Ectodermal cell (in vitro differentiated cells): ENCODE data around the gene HLA-DPB1.
A peak's percentile ranks its signal among the peaks of the same experiment; 100 is the strongest.

Source experiments
- H3K27ac ChIP-seq: 2 replicates; pipeline ENCODE4 v1.7.0; 2013; ENCODE audit warnings: mild to moderate bottlenecking, low read depth, low read length; ENCODE audit not compliant: insufficient read depth, poor library complexity, severe bottlenecking
- H3K27me3 ChIP-seq: 2 replicates; pipeline ENCODE4 v1.7.0; 2013; ENCODE audit warnings: mild to moderate bottlenecking, low read length; ENCODE audit not compliant: insufficient read depth, control insufficient read depth, poor library complexity, severe bottlenecking
- H3K36me3 ChIP-seq: one replicate; pipeline ENCODE4 v1.7.0; 2013; ENCODE audit warnings: low read length; ENCODE audit not compliant: control insufficient read depth, insufficient read depth
- H3K4me1 ChIP-seq: one replicate; pipeline ENCODE4 v1.7.0; 2013; ENCODE audit warnings: low read length; ENCODE audit not compliant: control insufficient read depth, insufficient read depth
- H3K4me3 ChIP-seq: 2 replicates; pipeline ENCODE4 v1.7.0; 2013; ENCODE audit warnings: low read depth, low read length, control low read depth; ENCODE audit not compliant: insufficient read depth
- H3K9me3 ChIP-seq: 2 replicates; pipeline ENCODE4 v1.7.0; 2013; ENCODE audit warnings: mild to moderate bottlenecking, low read length, moderate library complexity; ENCODE audit not compliant: control insufficient read depth
- WGBS, 2 experiments: methylation state at CpG; one replicate each; pipeline ENCODE4 v1.1.7; 2013; ENCODE audit warnings: missing lambda C conversion rate in 2 of 2; 5-methylcytosine and 5-hydroxymethylcytosine counted together

Gene HLA-DPB1

DNA sequence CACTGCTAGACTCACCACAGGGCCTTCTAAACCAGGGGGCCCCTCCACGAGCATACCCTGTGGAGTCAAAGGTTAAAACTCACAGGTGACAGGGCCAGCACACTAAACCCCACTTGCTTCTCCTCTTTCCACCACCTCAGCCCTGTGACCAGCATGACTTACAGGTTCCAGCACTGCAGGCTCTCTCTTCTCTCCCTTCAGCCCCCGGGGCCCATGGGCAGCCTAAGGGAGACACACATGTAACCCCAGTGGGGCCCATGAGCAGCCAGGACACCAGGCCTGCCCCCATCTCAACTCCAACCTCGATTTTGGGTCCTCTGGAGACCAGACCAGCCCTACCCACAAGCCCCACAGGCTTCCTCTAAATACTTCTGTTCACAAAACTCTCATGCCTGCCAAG, 28.0 kb downstream of the HLA-DPB1 start:
- no peaks in the 10 kb centered on the region for H3K4me1 ChIP-seq

DNA sequence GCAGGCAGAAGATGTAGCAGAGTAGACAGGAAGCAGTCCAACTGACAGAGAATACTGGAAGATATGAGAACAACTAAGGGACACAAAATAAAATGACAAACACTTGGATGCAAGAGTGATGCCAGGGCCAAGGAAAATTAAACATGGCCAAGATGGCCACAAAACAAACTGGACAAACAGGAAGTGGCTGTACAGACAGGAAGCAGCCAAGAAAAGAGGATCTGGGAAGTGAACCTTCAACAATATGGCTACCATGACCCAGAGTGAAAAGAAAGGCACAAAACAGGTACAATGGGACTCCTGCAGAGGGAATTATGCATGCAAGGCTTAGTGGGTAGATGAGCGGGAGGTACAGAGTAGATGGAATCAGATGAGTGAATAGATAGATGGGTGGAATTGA, 29.1 kb downstream of the HLA-DPB1 start:
- WGBS, 2 experiments = 88 to 89% methylated on average over 1 of the region's 1 CpG
- Histone ChIP-seq H3K27ac (no peak overlapping the region), H3K9me3 (no peaks in the 10 kb centered on the region), H3K4me3 (no peak overlapping the region), H3K4me1 (no peaks in the 10 kb centered on the region), H3K36me3 (no peaks in the 10 kb centered on the region), H3K27me3 (peaks cover 18% of the 10 kb centered on the region)

More for the DNA sequence above, 28.0 kb downstream of the HLA-DPB1 start:
- Histone ChIP-seq H3K9me3 (no peaks in the 10 kb centered on the region), H3K27me3 (peaks cover 12% of the 10 kb centered on the region), H3K36me3 (no peaks in the 10 kb centered on the region), H3K27ac (no peak overlapping the region), H3K4me3 (no peak overlapping the region)
- WGBS, 2 experiments = 61 to 67% methylated on average over 3 of the region's 3 CpGs

DNA sequence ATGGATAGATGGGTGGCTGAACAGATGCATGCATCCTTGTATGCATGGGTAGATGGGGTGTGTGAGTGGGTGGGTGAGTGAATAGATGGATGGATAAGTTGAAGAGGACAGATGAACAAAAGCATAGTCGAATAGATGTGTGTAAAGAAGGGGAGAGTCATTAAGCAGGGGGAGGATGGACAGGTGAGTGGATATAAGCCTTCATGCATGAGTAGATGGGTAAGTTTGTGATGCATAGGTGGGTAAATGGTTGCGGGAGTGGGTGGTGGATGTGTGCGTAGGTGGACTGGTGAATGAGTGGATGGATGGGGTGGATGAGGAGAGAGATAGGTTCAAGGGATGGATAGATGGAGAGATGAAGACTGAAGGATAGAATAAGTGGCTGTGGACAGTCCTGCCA, 29.6 kb downstream of the HLA-DPB1 start:
- WGBS, 2 experiments = 75 to 78% methylated on average over 3 of the region's 3 CpGs
- H3K27me3 ChIP-seq = peaks cover 18% of the 10 kb centered on the region
- no peak overlapping the region for H3K4me3 ChIP-seq
- no peak overlapping the region for H3K27ac ChIP-seq
- no peaks in the 10 kb centered on the region for H3K9me3 ChIP-seq
- H3K36me3 ChIP-seq = no peaks in the 10 kb centered on the region
- no peaks in the 10 kb centered on the region for H3K4me1 ChIP-seq

GRCh38 chr6:33105916-33106871, 30.4 kb downstream of the HLA-DPB1 start:
- Histone ChIP-seq H3K27me3 (peaks cover 18% of the 10 kb centered on the region), H3K27ac (no peak overlapping the region), H3K4me3 (no peak overlapping the region), H3K36me3 (no peaks in the 10 kb centered on the region), H3K9me3 (no peaks in the 10 kb centered on the region), H3K4me1 (no peaks in the 10 kb centered on the region)
- WGBS, 2 experiments = 74 to 79% methylated on average over 9 of the region's 9 CpGs

DNA sequence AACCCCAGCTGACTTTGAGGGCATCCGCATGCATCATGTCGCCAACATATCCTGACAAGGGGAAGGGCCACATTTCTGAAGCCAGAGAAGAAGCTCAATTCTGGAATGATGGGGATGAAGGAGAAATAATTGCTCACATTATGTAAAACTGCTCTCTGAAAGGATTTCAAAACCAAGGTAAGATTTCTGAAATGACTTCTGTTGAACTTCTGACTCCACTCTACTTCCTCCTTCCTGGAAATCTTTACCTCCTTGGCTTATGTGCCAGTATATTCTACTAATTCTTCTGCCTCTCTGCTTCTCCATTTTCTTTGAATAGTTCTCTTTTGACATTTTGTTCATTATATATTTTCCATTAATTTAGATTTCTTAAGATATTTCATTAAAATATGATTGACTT, 31.9 kb downstream of the HLA-DPB1 start:
- H3K36me3 ChIP-seq = no peaks in the 10 kb centered on the region
- H3K27me3 ChIP-seq = peaks cover 18% of the 10 kb centered on the region
- WGBS, 2 experiments = 64 to 73% methylated on average over 2 of the region's 2 CpGs
- no peak overlapping the region for H3K27ac ChIP-seq
- no peaks in the 10 kb centered on the region for H3K9me3 ChIP-seq
- H3K4me3 ChIP-seq = no peak overlapping the region
- no peaks in the 10 kb centered on the region for H3K4me1 ChIP-seq

- Histone ChIP-seq H3K9me3 (no peaks in the 10 kb centered on the region), H3K4me1 (no peaks in the 10 kb centered on the region), H3K27me3 (peaks cover 18% of the 10 kb centered on the region), H3K4me3 (no peak overlapping the region), H3K27ac (no peak overlapping the region), H3K36me3 (no peaks in the 10 kb centered on the region)
- 71 to 93% methylated on average over 1 to 2 of the region's 2 CpGs for WGBS, 2 experiments
These were observed 32.5 kb downstream of the HLA-DPB1 start for GRCh38 chr6:33108307-33108706.

- Histone ChIP-seq H3K4me3 (no peak overlapping the region), H3K36me3 (no peaks in the 10 kb centered on the region), H3K27me3 (peaks cover 27% of the 10 kb centered on the region), H3K4me1 (no peaks in the 10 kb centered on the region), H3K27ac (no peak overlapping the region), H3K9me3 (no peaks in the 10 kb centered on the region)
- 89% methylated on average over 1 of the region's 1 CpG for WGBS, 2 experiments
These were observed 36.4 kb downstream of the HLA-DPB1 start for GRCh38 chr6:33112148-33112547.

GRCh38 chr6:33113755-33114154, 38.0 kb downstream of the HLA-DPB1 start:
- peaks cover 7% of the 10 kb centered on the region for H3K4me1 ChIP-seq
- H3K4me3 ChIP-seq = no peak overlapping the region
- H3K9me3 ChIP-seq = no peaks in the 10 kb centered on the region
- H3K27me3 ChIP-seq = peaks cover 30% of the 10 kb centered on the region
- 88 to 90% methylated on average over 7 of the region's 7 CpGs for WGBS, 2 experiments
- H3K36me3 ChIP-seq = no peaks in the 10 kb centered on the region
- H3K27ac ChIP-seq = no peak overlapping the region

DNA sequence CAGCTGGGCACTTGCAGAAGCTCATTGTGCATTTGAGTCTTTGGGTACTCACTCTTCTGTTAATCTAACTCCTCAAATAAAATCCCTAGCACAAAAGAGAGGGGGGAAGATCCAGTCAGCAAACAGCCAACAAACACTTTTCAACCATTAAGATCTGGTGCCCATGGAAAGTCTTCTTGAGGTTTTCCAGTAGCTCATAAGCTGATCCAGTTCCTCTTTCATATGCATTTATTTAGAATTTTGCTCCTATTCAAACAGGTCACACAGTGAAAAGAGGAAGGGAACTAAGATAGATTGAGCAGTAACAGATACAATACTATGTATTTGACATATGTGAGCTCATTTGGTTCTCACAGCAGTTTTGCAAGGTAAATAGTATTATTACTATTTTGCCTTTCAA, 38.6 kb downstream of the HLA-DPB1 start:
- Histone ChIP-seq H3K27me3 (peaks cover 28% of the 10 kb centered on the region), H3K36me3 (no peaks in the 10 kb centered on the region), H3K4me1 (peaks cover 7% of the 10 kb centered on the region), H3K27ac (no peak overlapping the region), H3K9me3 (no peaks in the 10 kb centered on the region), H3K4me3 (no peak overlapping the region)

DNA sequence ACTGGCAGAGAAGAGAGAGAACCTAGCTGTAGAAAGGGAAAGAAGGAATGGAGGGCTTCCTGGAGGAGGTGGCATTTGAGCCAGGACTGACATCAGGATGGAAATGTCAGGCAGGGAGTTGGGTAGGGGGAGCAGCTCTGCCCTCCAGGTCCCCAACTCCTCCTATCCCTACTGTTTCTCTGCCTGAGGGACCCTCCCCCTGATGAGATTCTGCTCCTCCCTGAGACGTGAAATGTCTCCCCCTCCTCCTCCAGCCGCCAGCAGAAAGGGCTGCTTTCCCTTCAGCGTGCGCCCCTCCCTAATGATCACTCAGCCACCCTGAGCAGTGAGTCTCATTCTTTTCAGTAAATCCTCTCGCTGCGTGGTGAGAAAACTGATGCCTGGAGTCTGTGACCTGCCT, 40.6 kb downstream of the HLA-DPB1 start:
- H3K27me3 ChIP-seq = peaks cover 24% of the 10 kb centered on the region

More for the DNA sequence above, 40.6 kb downstream of the HLA-DPB1 start:
- Histone ChIP-seq H3K27ac (no peak overlapping the region), H3K4me1 (peaks cover 7% of the 10 kb centered on the region), H3K36me3 (no peaks in the 10 kb centered on the region), H3K4me3 (peak overlapping the region; percentile 20), H3K9me3 (no peaks in the 10 kb centered on the region)
- 6 to 13% methylated on average over 6 of the region's 6 CpGs for WGBS, 2 experiments
